Uterus (tissue), 2 donors: ENCODE measurements around the gene REPS1.

Experiments
- CTCF ChIP-seq, 4 experiments: fragments of 200-600 bp in 2 of 4; fragments of 450-650 bp in 2 of 4; sonication (generic) in 2 of 4; IDR thresholded peaks; one replicate each; pipeline ENCODE4 v1.5.1; 2016 to 2019; ENCODE audit warnings: antibody characterized with exemption in 4 of 4, mild to moderate bottlenecking in 2 of 4, moderate library complexity in 1 of 4
- POLR2A ChIP-seq, 2 donors: fragments of 450-650 bp; IDR thresholded peaks; one replicate each; pipeline ENCODE4 v1.6.1; 2016; ENCODE audit warnings: antibody characterized with exemption in 2 of 2, mild to moderate bottlenecking in 1 of 2, moderate library complexity in 1 of 2

DNA sequence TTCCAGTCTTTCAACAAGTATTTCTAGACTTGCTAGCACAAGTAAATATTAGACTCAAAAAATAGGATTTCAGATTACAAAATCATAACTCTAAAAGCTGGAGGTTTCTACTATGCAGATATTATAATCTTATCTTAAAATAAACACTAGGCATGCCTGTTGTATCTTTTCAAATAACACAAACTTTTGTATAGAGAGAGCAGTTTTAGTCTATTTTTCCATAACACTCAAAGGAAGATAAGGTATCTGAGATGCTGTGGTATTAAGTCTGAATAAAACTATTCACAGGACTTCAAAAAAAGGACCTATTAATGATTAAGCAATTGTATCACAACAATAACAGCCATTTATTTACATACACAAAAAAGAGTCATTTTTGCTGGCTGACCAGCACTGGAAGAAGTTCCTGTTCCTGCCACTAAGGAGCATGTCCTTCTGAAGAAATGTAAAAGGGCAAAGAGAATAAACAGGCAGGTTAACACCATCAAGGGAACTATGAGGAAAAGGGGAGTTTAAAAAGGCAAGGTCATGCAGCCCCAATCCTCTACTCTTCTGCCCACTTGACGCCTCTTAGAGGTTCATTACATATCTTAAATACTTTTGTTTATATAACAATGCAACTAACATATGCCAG, 39.4 kb downstream of the REPS1 start:
- TF ChIP-seq CTCF (IDR thresholded peaks at IDR 0.05) (no peak), POLR2A (IDR thresholded peaks at IDR 0.05) (no peak)
